GM23248 (cell line): ENCODE data around the gene MAML2.

Source experiments
- EZH2 ChIP-seq: fragments of 200-600 bp; sonication (generic); IDR thresholded peaks from 2 replicates; pipeline ENCODE4 v1.6.1; 2018; ENCODE audit warnings: antibody characterized with exemption, mild to moderate bottlenecking; ENCODE audit not compliant: insufficient read depth, poor library complexity, severe bottlenecking
- EZH2phosphoT487 ChIP-seq: fragments of 200-600 bp; sonication (generic); IDR thresholded peaks from 2 replicates; pipeline ENCODE4 v1.6.1; 2018; ENCODE audit warnings: antibody characterized with exemption, moderate library complexity, mild to moderate bottlenecking, low read depth; ENCODE audit not compliant: insufficient read depth

- TF ChIP-seq EZH2 (no peak), EZH2phosphoT487 (no peak)
Observed at GRCh38 chr11:96306933-96307775, 35.8 kb downstream of the MAML2 start.
